ENCODE data around the gene ZMAT5.

DNA sequence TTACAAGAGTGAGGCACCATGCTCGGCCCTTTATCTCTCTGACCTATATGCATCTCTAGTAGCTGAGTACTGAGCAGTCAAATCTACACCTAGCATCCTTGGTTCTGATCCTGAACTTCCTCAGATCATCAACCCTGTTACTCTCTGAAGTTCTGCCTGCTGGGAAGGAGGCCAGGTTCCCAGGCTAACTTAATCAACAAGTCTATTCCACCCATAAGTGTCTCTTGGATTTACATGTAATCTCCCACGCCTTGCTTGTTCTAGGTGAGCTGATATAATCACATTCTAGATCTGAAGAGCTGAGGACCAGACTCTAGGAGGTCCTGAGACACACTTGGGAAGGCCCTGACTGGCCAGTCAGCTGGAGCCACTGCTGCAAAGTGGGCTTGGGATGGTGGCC lies 24.9 kb downstream of the ZMAT5 start:
- TF ChIP-seq, protein P1, sequence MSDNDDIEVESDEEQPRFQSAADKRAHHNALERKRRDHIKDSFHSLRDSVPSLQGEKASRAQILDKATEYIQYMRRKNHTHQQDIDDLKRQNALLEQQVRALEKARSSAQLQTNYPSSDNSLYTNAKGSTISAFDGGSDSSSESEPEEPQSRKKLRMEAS (IDR thresholded peaks at IDR 0.05): no peak
- TF ChIP-seq CHD2 (IDR thresholded peaks at IDR 0.05; ENCODE audit: low read length, partially characterized antibody) (no peak), FOSL2 (IDR thresholded peaks at IDR 0.05) (no peak), FOSL2 (CRISPR knock-in tag; IDR thresholded peaks at IDR 0.05) (no peak), POLR2AphosphoS2 (conservative IDR thresholded peaks at IDR 0.05; ENCODE audit: low read length) (no peak), SREBF2 (IDR thresholded peaks at IDR 0.05) (no peak), POLR2A (IDR thresholded peaks at IDR 0.05; ENCODE audit: low read length) (no peak), RFX5 (IDR thresholded peaks at IDR 0.05) (no peak), RNF2 (IDR thresholded peaks at IDR 0.05; ENCODE audit: borderline replicate concordance, low read depth) (no peak), CBX2 (IDR thresholded peaks at IDR 0.05; ENCODE audit: borderline replicate concordance, low read depth) (no peak), TP53 (CRISPR knock-in tag; IDR thresholded peaks at IDR 0.05) (no peak), RAD21 (conservative IDR thresholded peaks at IDR 0.05 in 1 of 2, IDR thresholded peaks at IDR 0.05 in 1 of 2) (no peak)
- TF ChIP-seq, protein P2, sequence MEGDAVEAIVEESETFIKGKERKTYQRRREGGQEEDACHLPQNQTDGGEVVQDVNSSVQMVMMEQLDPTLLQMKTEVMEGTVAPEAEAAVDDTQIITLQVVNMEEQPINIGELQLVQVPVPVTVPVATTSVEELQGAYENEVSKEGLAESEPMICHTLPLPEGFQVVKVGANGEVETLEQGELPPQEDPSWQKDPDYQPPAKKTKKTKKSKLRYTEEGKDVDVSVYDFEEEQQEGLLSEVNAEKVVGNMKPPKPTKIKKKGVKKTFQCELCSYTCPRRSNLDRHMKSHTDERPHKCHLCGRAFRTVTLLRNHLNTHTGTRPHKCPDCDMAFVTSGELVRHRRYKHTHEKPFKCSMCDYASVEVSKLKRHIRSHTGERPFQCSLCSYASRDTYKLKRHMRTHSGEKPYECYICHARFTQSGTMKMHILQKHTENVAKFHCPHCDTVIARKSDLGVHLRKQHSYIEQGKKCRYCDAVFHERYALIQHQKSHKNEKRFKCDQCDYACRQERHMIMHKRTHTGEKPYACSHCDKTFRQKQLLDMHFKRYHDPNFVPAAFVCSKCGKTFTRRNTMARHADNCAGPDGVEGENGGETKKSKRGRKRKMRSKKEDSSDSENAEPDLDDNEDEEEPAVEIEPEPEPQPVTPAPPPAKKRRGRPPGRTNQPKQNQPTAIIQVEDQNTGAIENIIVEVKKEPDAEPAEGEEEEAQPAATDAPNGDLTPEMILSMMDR (IDR thresholded peaks at IDR 0.05): no peak
- TF ChIP-seq, protein P3, sequence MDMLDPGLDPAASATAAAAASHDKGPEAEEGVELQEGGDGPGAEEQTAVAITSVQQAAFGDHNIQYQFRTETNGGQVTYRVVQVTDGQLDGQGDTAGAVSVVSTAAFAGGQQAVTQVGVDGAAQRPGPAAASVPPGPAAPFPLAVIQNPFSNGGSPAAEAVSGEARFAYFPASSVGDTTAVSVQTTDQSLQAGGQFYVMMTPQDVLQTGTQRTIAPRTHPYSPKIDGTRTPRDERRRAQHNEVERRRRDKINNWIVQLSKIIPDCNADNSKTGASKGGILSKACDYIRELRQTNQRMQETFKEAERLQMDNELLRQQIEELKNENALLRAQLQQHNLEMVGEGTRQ (IDR thresholded peaks at IDR 0.05): no peak
- TF ChIP-seq, protein P4, sequence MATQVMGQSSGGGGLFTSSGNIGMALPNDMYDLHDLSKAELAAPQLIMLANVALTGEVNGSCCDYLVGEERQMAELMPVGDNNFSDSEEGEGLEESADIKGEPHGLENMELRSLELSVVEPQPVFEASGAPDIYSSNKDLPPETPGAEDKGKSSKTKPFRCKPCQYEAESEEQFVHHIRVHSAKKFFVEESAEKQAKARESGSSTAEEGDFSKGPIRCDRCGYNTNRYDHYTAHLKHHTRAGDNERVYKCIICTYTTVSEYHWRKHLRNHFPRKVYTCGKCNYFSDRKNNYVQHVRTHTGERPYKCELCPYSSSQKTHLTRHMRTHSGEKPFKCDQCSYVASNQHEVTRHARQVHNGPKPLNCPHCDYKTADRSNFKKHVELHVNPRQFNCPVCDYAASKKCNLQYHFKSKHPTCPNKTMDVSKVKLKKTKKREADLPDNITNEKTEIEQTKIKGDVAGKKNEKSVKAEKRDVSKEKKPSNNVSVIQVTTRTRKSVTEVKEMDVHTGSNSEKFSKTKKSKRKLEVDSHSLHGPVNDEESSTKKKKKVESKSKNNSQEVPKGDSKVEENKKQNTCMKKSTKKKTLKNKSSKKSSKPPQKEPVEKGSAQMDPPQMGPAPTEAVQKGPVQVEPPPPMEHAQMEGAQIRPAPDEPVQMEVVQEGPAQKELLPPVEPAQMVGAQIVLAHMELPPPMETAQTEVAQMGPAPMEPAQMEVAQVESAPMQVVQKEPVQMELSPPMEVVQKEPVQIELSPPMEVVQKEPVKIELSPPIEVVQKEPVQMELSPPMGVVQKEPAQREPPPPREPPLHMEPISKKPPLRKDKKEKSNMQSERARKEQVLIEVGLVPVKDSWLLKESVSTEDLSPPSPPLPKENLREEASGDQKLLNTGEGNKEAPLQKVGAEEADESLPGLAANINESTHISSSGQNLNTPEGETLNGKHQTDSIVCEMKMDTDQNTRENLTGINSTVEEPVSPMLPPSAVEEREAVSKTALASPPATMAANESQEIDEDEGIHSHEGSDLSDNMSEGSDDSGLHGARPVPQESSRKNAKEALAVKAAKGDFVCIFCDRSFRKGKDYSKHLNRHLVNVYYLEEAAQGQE (IDR thresholded peaks at IDR 0.05): no peak

All from A549 (cell line).